NB4 (cell line): ENCODE data around the gene GRID2.

Experiments
- DNase-seq: peaks from one replicate; pipeline ENCODE4 v3.0.0; 2010; ENCODE audit warnings: low read depth
- H3K4me3 ChIP-seq: one replicate; pipeline ENCODE4 v1.5.1; 2011; ENCODE audit warnings: mild to moderate bottlenecking, low read depth, low read length, moderate library complexity
- MYC ChIP-seq: IDR thresholded peaks from 2 replicates; pipeline ENCODE4 v1.6.1; 2011; ENCODE audit warnings: low read depth, low read length
- POLR2A ChIP-seq: IDR thresholded peaks from 2 replicates; pipeline ENCODE4 v1.6.1; 2011; ENCODE audit warnings: mild to moderate bottlenecking; ENCODE audit not compliant: insufficient read length; ENCODE audit errors: extremely low read depth
- TF ChIP-seq, protein P1 (sequence below): IDR thresholded peaks from one replicate; pipeline ENCODE4 v1.5.1; 2012; ENCODE audit warnings: low read depth, low read length
- TF ChIP-seq, protein P2 (sequence below): IDR thresholded peaks from 2 replicates; pipeline ENCODE4 v1.6.1; 2011; ENCODE audit warnings: low read depth, low read length

The GRID2 gene

DNA sequence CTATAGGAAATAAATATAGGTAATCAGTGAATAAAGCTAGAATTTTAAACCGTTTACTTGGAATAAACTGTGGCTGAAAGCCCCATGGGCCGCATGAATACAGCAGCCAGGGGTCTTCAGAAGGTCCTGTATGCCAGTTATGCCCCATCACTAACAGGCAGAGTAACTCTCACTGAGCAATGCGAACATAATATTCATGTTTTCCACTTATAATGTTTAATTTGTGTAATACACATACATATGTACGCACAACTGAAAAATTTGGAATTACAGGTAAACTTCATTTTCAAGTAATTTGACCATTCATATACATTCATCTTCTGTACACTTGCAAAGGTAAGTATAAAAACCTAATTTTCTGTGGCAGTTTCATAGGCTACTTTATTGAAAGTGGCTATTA, 998.5 kb downstream of the GRID2 start:
- no peak for DNase-seq
- TF ChIP-seq, protein P1, sequence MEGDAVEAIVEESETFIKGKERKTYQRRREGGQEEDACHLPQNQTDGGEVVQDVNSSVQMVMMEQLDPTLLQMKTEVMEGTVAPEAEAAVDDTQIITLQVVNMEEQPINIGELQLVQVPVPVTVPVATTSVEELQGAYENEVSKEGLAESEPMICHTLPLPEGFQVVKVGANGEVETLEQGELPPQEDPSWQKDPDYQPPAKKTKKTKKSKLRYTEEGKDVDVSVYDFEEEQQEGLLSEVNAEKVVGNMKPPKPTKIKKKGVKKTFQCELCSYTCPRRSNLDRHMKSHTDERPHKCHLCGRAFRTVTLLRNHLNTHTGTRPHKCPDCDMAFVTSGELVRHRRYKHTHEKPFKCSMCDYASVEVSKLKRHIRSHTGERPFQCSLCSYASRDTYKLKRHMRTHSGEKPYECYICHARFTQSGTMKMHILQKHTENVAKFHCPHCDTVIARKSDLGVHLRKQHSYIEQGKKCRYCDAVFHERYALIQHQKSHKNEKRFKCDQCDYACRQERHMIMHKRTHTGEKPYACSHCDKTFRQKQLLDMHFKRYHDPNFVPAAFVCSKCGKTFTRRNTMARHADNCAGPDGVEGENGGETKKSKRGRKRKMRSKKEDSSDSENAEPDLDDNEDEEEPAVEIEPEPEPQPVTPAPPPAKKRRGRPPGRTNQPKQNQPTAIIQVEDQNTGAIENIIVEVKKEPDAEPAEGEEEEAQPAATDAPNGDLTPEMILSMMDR, result no peak
- no peak for TF ChIP-seq POLR2A
- TF ChIP-seq, protein P2, sequence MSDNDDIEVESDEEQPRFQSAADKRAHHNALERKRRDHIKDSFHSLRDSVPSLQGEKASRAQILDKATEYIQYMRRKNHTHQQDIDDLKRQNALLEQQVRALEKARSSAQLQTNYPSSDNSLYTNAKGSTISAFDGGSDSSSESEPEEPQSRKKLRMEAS, result no peak
- TF ChIP-seq MYC, result no peak
- no peak overlapping the region for H3K4me3 ChIP-seq

DNA sequence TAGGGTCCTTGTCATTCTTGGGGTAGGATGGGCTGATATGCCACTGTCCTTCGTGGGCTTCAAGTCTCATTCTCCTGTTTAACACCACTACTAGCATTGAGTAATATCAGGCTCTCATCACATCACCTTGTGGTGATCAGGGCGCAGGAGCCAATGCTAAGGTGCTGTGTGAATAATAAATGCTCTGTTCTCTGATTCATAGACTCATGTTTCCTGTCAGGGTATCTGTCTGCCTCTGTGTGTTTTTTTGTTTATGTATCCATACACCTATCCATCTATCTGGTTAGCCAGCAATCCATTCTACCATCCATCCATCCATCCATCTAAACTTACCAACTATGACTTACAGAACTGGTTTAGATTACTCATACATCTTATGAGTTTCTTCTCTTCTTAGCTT, 999.7 kb downstream of the GRID2 start:
- no peak for DNase-seq
- TF ChIP-seq, protein P1, result no peak
- TF ChIP-seq MYC (no peak), POLR2A (no peak)
- TF ChIP-seq, protein P2, result no peak
- no peak overlapping the region for H3K4me3 ChIP-seq

DNA sequence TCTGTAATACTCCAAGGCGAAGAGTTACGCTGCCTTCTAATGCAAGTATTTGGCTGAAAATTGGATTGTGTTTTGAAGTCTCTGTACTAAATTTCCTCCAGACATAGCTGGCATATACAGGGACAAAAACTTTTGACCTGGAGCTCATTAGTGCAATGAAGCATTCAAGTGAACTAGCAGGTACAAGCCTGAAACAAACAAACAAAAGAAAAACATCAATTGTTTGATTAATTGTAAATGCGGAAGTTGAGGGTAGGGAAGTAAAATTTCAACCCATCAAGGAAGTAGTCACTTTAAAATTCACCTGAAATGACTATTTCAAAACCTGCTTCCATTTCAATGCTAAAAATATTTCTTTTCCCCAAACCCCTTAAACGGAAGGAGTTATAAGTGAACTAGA, 1008.5 kb downstream of the GRID2 start:
- TF ChIP-seq, protein P2, result no peak
- no peak for TF ChIP-seq MYC
- TF ChIP-seq, protein P1, result no peak
- no peak for TF ChIP-seq POLR2A
- H3K4me3 ChIP-seq, result no peak overlapping the region
- no peak for DNase-seq

DNA sequence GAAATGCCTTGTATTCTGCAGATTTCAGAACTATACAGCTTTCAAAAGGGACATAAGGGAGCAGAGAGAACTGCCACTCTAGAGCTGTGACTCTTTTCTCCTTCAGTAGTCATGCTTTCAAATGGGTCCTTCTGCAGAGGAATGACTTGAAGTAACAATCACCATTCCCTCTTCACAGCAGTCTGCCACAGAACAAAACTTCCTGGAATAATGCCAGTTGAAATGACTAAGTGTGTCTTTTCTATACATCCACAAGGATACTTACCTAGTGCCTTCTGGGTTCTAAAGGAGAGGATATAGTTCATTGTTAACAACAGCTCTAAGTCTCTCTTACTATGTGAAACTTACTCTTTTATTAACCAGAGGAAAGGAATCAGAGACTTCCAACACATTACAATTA, 1009.4 kb downstream of the GRID2 start:
- H3K4me3 ChIP-seq, result no peak overlapping the region
- DNase-seq, result no peak
- TF ChIP-seq POLR2A (no peak), MYC (no peak)
- TF ChIP-seq, protein P1, result no peak
- TF ChIP-seq, protein P2, result no peak

DNA sequence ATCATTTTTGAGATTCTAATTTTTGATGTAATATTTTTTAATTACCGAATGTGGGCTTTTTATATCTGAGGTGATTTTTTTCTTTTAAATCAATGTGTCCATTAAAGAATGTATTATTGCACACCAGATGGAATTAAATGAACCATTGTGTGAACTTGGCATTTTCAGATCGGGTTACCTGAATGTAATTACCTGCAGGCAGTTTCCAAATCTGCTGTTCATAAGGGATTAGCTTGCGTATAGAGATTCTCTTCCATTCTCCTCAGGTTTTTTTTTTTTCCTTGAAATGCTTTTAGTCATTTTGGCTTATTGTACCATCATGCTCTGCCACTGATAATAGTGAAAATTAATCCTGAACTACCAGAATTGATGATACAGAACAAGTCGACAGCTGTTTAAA, 1013.3 kb downstream of the GRID2 start:
- DNase-seq, result no peak
- TF ChIP-seq POLR2A (no peak), MYC (no peak)
- TF ChIP-seq, protein P2, result no peak
- TF ChIP-seq, protein P1, result no peak
- no peak overlapping the region for H3K4me3 ChIP-seq

DNA sequence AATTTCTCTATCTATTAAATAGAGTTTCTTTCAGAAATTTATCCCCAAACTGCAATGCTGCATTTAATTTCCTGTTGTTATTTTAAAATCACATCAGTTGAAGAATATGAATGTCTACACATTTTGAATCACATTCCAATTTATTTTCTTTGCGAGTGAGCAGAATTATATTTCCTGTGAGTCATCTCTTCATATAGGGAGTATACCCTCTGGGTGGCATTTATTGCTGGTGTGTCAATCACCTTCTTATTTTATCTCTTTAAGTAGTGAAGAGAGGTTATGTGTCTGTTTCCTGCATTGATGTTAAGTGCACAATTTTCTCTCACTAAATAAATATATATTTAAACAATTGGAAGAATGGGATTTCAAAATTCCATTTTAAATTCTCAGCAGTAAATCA, 1013.8 kb downstream of the GRID2 start:
- TF ChIP-seq MYC, result no peak
- TF ChIP-seq, protein P1, result no peak
- TF ChIP-seq POLR2A, result no peak
- TF ChIP-seq, protein P2, result no peak
- DNase-seq, result no peak
- no peak overlapping the region for H3K4me3 ChIP-seq
